ENCODE results near the gene IQCF5.

DNA sequence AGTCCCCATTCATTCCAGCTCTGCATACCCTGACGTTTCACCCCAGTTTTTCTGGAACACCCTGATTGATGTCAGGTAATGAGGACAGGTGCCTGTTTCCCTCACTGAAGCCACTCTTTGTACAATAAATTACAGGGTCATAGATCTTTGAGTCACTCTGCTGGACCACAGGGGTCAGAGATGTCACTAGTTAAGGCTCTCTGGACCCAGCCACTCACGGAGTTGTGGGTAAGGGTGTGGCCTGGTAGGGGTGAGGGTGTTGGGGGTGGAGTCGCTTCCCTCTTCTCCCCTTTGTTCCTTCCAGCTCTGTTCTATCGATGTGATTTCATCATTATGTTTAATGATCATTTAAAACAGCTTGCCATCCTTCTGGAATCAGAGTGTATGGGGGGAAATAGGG, 512 bp downstream of the IQCF5 start:
- TF ChIP-seq, protein P1, sequence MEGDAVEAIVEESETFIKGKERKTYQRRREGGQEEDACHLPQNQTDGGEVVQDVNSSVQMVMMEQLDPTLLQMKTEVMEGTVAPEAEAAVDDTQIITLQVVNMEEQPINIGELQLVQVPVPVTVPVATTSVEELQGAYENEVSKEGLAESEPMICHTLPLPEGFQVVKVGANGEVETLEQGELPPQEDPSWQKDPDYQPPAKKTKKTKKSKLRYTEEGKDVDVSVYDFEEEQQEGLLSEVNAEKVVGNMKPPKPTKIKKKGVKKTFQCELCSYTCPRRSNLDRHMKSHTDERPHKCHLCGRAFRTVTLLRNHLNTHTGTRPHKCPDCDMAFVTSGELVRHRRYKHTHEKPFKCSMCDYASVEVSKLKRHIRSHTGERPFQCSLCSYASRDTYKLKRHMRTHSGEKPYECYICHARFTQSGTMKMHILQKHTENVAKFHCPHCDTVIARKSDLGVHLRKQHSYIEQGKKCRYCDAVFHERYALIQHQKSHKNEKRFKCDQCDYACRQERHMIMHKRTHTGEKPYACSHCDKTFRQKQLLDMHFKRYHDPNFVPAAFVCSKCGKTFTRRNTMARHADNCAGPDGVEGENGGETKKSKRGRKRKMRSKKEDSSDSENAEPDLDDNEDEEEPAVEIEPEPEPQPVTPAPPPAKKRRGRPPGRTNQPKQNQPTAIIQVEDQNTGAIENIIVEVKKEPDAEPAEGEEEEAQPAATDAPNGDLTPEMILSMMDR (conservative IDR thresholded peaks at IDR 0.05 in 1 of 2, IDR thresholded peaks at IDR 0.05 in 1 of 2; ENCODE audit: extremely low read depth in 1 of 2, insufficient read depth in 1 of 2, low read depth in 1 of 2, low read length in 2 of 2) = no peak
- no peak for TF ChIP-seq EZH2 (IDR thresholded peaks at IDR 0.05; ENCODE audit: borderline replicate concordance, low read length)

Measured in mammary epithelial cell (primary cell).